WTC11 (cell line): ENCODE results near the gene ODAD4.

Source experiments
- CREM ChIP-seq: sonication (generic); formaldehyde crosslinking; IDR thresholded peaks from 2 replicates; pipeline ENCODE4 v1.8.1; 2022; ENCODE audit warnings: mild to moderate bottlenecking, missing genetic modification reagents, moderate library complexity
- CTCF ChIP-seq: fragments of 200-600 bp; IDR thresholded peaks from 2 replicates; pipeline ENCODE4 v1.8.0; 2022; ENCODE audit warnings: antibody characterized with exemption
- E2F5 ChIP-seq: sonication (generic); formaldehyde crosslinking; IDR thresholded peaks from 2 replicates; pipeline ENCODE4 v1.8.1; 2022; ENCODE audit warnings: mild to moderate bottlenecking, moderate library complexity, missing genetic modification reagents
- GABPB1 ChIP-seq: sonication (generic); formaldehyde crosslinking; IDR thresholded peaks from 2 replicates; pipeline ENCODE4 v1.8.1; 2023; ENCODE audit warnings: mild to moderate bottlenecking, missing genetic modification reagents
- MXD4 ChIP-seq: fragments of 250-450 bp; sonication (Bioruptor Pico); IDR thresholded peaks from 2 replicates; pipeline ENCODE4 v1.8.0; 2021; ENCODE audit warnings: mild to moderate bottlenecking, moderate library complexity, borderline replicate concordance
- NR1H2 ChIP-seq: sonication (generic); formaldehyde crosslinking; IDR thresholded peaks from 2 replicates; pipeline ENCODE4 v1.9.0; 2021; ENCODE audit warnings: mild to moderate bottlenecking, moderate library complexity, missing genetic modification reagents
- TP53 ChIP-seq: sonication (generic); formaldehyde crosslinking; IDR thresholded peaks from 2 replicates; pipeline ENCODE4 v1.8.1; 2023; ENCODE audit warnings: mild to moderate bottlenecking, missing genetic modification reagents
- TF ChIP-seq, protein P1 (sequence below): sonication (generic); formaldehyde crosslinking; IDR thresholded peaks from 2 replicates; pipeline ENCODE4 v1.8.1; 2022; ENCODE audit warnings: low read depth, missing genetic modification reagents, borderline replicate concordance
- TF ChIP-seq, protein P2 (sequence below): sonication (generic); formaldehyde crosslinking; IDR thresholded peaks from 2 replicates; pipeline ENCODE4 v1.8.1; 2023; ENCODE audit warnings: mild to moderate bottlenecking, missing genetic modification reagents
- TF ChIP-seq, protein P3 (sequence below): sonication (generic); formaldehyde crosslinking; IDR thresholded peaks from 2 replicates; pipeline ENCODE4 v1.8.0; 2023; ENCODE audit warnings: mild to moderate bottlenecking, missing genetic modification reagents
- TF ChIP-seq, protein P4 (sequence below): sonication (generic); formaldehyde crosslinking; IDR thresholded peaks from 2 replicates; pipeline ENCODE4 v1.8.0; 2022; ENCODE audit warnings: mild to moderate bottlenecking, missing genetic modification reagents
- TF ChIP-seq, protein P5 (sequence below): sonication (generic); formaldehyde crosslinking; conservative IDR thresholded peaks from 2 replicates; pipeline ENCODE4 v1.8.1; 2023; ENCODE audit warnings: mild to moderate bottlenecking, low read depth, missing genetic modification reagents, moderate library complexity

GRCh38 chr17:41915566-41915965, 14.9 kb upstream of the ODAD4 start:
- TF ChIP-seq CTCF = no peak
- TF ChIP-seq TP53 (CRISPR knock-in tag) = no peak
- TF ChIP-seq, protein P1, sequence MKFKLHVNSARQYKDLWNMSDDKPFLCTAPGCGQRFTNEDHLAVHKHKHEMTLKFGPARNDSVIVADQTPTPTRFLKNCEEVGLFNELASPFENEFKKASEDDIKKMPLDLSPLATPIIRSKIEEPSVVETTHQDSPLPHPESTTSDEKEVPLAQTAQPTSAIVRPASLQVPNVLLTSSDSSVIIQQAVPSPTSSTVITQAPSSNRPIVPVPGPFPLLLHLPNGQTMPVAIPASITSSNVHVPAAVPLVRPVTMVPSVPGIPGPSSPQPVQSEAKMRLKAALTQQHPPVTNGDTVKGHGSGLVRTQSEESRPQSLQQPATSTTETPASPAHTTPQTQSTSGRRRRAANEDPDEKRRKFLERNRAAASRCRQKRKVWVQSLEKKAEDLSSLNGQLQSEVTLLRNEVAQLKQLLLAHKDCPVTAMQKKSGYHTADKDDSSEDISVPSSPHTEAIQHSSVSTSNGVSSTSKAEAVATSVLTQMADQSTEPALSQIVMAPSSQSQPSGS (CRISPR knock-in tag) = no peak
- TF ChIP-seq, protein P2, sequence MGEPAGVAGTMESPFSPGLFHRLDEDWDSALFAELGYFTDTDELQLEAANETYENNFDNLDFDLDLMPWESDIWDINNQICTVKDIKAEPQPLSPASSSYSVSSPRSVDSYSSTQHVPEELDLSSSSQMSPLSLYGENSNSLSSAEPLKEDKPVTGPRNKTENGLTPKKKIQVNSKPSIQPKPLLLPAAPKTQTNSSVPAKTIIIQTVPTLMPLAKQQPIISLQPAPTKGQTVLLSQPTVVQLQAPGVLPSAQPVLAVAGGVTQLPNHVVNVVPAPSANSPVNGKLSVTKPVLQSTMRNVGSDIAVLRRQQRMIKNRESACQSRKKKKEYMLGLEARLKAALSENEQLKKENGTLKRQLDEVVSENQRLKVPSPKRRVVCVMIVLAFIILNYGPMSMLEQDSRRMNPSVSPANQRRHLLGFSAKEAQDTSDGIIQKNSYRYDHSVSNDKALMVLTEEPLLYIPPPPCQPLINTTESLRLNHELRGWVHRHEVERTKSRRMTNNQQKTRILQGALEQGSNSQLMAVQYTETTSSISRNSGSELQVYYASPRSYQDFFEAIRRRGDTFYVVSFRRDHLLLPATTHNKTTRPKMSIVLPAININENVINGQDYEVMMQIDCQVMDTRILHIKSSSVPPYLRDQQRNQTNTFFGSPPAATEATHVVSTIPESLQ (CRISPR knock-in tag) = no peak
- TF ChIP-seq, protein P3, sequence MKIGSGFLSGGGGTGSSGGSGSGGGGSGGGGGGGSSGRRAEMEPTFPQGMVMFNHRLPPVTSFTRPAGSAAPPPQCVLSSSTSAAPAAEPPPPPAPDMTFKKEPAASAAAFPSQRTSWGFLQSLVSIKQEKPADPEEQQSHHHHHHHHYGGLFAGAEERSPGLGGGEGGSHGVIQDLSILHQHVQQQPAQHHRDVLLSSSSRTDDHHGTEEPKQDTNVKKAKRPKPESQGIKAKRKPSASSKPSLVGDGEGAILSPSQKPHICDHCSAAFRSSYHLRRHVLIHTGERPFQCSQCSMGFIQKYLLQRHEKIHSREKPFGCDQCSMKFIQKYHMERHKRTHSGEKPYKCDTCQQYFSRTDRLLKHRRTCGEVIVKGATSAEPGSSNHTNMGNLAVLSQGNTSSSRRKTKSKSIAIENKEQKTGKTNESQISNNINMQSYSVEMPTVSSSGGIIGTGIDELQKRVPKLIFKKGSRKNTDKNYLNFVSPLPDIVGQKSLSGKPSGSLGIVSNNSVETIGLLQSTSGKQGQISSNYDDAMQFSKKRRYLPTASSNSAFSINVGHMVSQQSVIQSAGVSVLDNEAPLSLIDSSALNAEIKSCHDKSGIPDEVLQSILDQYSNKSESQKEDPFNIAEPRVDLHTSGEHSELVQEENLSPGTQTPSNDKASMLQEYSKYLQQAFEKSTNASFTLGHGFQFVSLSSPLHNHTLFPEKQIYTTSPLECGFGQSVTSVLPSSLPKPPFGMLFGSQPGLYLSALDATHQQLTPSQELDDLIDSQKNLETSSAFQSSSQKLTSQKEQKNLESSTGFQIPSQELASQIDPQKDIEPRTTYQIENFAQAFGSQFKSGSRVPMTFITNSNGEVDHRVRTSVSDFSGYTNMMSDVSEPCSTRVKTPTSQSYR (CRISPR knock-in tag) = no peak
- TF ChIP-seq CREM = no peak
- TF ChIP-seq MXD4 (CRISPR knock-in tag) = no peak
- TF ChIP-seq, protein P4, sequence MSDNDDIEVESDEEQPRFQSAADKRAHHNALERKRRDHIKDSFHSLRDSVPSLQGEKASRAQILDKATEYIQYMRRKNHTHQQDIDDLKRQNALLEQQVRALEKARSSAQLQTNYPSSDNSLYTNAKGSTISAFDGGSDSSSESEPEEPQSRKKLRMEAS (CRISPR knock-in tag) = no peak
- no peak for TF ChIP-seq E2F5
- TF ChIP-seq, protein P5, sequence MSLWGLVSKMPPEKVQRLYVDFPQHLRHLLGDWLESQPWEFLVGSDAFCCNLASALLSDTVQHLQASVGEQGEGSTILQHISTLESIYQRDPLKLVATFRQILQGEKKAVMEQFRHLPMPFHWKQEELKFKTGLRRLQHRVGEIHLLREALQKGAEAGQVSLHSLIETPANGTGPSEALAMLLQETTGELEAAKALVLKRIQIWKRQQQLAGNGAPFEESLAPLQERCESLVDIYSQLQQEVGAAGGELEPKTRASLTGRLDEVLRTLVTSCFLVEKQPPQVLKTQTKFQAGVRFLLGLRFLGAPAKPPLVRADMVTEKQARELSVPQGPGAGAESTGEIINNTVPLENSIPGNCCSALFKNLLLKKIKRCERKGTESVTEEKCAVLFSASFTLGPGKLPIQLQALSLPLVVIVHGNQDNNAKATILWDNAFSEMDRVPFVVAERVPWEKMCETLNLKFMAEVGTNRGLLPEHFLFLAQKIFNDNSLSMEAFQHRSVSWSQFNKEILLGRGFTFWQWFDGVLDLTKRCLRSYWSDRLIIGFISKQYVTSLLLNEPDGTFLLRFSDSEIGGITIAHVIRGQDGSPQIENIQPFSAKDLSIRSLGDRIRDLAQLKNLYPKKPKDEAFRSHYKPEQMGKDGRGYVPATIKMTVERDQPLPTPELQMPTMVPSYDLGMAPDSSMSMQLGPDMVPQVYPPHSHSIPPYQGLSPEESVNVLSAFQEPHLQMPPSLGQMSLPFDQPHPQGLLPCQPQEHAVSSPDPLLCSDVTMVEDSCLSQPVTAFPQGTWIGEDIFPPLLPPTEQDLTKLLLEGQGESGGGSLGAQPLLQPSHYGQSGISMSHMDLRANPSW (CRISPR knock-in tag) = no peak
- TF ChIP-seq GABPB1 (CRISPR knock-in tag) = no peak
- no peak for TF ChIP-seq NR1H2 (CRISPR knock-in tag)
